ENCODE data around the gene PLEKHA7. TPM values are rescaled to one million over a fixed set of nuclear protein-coding genes. Genes with fewer than 3 reads are reported as not detected.

PLEKHA7 gene
- total RNA-seq, 4 donors from 2014 or later: 23.6 to 47.5 (median 32.7) TPM

DNA sequence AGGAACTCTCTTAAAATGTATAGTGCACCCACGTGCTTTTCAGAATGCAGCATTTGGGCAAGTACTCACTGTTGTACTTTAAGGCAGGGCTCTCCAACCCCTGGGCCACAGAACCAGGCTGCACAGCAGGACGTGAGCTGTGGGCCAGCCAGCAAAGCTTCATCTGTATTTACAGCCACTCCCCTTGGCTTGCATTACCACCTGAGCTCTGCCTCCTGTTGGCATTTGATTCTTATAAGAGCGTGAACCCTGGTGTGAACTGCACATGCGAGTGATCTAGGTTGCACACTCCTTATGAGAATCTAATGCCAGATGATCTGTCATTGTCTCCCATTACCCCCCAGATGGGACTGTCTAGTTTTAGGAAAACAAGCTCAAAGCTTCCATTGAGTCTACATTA, 272.7 kb downstream of the PLEKHA7 start:
- Histone ChIP-seq H3K4me3 (no peak overlapping the region), H3K27me3 (no peaks in the 10 kb centered on the region), H3K4me1 (peaks cover 65% of the 10 kb centered on the region), H3K9me3 (no peaks in the 10 kb centered on the region), H3K27ac (no peak overlapping the region), H3K36me3 (peaks cover 18% of the 10 kb centered on the region)
- 35% methylated on average over 4 of the region's 4 CpGs for WGBS
- TF ChIP-seq, protein P1, sequence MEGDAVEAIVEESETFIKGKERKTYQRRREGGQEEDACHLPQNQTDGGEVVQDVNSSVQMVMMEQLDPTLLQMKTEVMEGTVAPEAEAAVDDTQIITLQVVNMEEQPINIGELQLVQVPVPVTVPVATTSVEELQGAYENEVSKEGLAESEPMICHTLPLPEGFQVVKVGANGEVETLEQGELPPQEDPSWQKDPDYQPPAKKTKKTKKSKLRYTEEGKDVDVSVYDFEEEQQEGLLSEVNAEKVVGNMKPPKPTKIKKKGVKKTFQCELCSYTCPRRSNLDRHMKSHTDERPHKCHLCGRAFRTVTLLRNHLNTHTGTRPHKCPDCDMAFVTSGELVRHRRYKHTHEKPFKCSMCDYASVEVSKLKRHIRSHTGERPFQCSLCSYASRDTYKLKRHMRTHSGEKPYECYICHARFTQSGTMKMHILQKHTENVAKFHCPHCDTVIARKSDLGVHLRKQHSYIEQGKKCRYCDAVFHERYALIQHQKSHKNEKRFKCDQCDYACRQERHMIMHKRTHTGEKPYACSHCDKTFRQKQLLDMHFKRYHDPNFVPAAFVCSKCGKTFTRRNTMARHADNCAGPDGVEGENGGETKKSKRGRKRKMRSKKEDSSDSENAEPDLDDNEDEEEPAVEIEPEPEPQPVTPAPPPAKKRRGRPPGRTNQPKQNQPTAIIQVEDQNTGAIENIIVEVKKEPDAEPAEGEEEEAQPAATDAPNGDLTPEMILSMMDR (IDR thresholded peaks at IDR 0.05): no peak
- no peak for TF ChIP-seq POLR2AphosphoS5 (IDR thresholded peaks at IDR 0.05)
- TF ChIP-seq EP300 (IDR thresholded peaks at IDR 0.05): no peak
- no peak for TF ChIP-seq POLR2A (IDR thresholded peaks at IDR 0.05)
- no peak for DNase-seq (ENCODE audit: low spot score in 2 of 2)

DNA sequence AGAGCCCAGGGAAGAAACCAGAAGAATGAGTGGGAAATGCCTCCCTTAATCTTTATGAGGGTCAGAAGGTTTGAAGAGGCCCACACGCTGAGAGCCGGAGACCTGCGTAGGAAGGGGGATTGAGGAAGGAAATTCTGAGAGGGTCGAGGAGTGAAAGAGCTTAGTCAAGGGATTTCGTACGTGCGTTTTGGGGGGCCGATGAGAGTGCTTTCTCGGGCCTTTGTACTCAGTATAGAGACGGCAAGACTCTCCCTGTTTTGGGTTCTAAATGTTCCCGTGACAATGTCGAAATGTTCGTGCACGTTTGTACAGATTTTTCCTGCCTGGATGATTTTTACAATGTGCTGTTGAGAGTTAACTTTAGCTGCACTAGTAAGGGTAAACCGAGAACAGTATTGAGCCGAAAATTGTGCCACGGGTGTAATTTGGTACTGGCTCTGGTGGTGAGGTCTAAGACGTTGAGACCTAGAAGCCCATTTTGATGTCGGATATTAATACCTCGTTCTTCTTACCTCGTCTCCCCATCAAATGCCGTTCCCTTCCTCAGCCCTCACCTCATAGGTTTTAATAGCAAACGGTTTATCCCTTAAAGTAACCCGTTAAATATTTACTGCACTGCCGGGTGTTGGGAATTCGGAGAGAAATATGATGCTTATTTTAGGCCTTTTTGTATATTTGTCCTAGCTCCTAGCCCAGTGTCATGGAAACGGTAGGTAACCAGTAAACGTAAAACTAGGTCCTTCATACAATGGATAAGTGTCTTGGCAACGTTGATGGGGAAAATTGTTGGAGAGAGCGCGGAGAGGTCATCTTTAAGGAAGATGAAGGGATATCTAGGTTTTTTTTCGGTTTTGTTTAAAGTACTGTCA, 275.0 kb downstream of the PLEKHA7 start:
- Histone ChIP-seq H3K4me1 (peaks cover 49% of the 10 kb centered on the region), H3K27ac (peak overlapping the region; percentile 94), H3K4me3 (peak overlapping the region; percentile 81), H3K27me3 (no peaks in the 10 kb centered on the region), H3K9me3 (no peaks in the 10 kb centered on the region), H3K36me3 (peaks cover 3% of the 10 kb centered on the region)
- no peak for DNase-seq (ENCODE audit: low spot score in 2 of 2)
- 4% methylated on average over 32 of the region's 32 CpGs for WGBS
- TF ChIP-seq POLR2A (IDR thresholded peaks at IDR 0.05): no peak
- TF ChIP-seq, protein P1 (IDR thresholded peaks at IDR 0.05): no peak
- no peak for TF ChIP-seq EP300 (IDR thresholded peaks at IDR 0.05)
- no peak for TF ChIP-seq POLR2AphosphoS5 (IDR thresholded peaks at IDR 0.05)

DNA sequence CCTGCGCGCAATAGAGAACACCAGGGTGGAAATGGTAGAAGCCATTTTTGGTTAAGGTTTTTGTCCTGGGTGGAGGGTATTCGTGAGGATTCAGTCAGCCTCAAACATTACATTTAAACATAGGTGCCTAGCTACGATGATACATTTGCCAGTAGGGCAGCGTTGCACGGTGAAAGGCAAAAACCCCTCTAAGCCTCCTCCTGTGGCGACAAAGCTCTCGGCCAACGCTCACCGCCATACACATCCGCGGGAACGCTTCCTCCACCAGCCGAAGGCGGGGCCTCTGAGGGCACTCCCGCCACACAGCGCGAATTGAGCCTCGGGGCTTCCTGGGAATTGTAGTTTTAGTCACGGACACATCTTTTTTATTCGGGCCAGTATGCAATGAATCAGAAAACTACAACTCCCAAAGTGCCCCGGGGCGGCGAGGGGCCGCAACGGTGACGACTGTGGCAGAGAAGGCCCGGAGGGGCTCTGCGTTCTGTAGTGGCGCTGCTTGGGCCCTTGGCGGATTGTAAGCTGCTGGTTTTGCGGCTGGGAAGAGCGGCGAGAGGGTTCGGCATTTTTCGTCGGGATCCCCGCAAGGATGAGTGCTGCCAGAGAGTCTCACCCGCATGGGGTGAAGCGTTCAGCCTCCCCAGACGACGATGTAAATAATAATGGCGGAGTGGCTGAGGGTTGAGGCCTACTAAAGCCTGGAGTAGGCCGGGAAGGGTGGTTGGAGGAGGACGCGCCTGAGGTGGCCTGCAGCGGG, 275.8 kb downstream of the PLEKHA7 start, which contains the start of gene C11orf58:
TSS of gene C11orf58 (plus strand) at position 455 of the 754 bp plus-strand sequence. CDS start at position 587, 132 bp downstream.
- H3K4me3 ChIP-seq: peak within 1 kb of the TSS; percentile 81
- H3K9me3 ChIP-seq: no peaks in the 10 kb centered on the region
- H3K4me1 ChIP-seq: peaks cover 44% of the 10 kb centered on the region
- peaks cover 3% of the 10 kb centered on the region for H3K36me3 ChIP-seq
- under 1% methylated on average over 24 of the region's 47 CpGs for WGBS
- peak; percentile 96 to 98 for DNase-seq (ENCODE audit: low spot score in 2 of 2)
- H3K27ac ChIP-seq: peak within 1 kb of the TSS; percentile 94
- no peaks in the 10 kb centered on the region for H3K27me3 ChIP-seq
- TF ChIP-seq POLR2A (IDR thresholded peaks at IDR 0.05) (peak; percentile 69 to 95), EP300 (IDR thresholded peaks at IDR 0.05) (no peak), POLR2AphosphoS5 (IDR thresholded peaks at IDR 0.05) (peak; percentile 42 to 57 (median 49))
- TF ChIP-seq, protein P1 (IDR thresholded peaks at IDR 0.05): no peak

DNA sequence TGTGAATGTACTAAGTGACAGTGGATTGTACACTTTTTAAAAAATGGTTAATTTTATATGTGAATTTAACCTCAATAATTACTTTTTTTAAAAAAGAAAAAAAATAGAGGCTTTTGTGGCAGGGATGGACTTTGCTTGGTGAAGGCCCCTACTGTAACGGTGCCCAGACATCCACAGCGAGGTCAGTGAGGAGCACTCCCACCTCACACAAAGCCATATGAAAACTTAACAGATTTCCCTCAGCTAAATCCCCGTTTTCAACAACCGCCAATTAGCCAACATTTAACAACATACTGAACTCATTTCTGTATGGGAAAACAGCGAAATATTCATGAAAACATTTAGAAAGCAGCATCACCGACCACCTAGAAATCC, 276.4 kb downstream of the PLEKHA7 start:
- Histone ChIP-seq H3K27me3 (no peaks in the 10 kb centered on the region), H3K4me3 (peak overlapping the region; percentile 81), H3K9me3 (no peaks in the 10 kb centered on the region), H3K27ac (peak overlapping the region; percentile 94), H3K4me1 (peaks cover 38% of the 10 kb centered on the region), H3K36me3 (peaks cover 3% of the 10 kb centered on the region)
- TF ChIP-seq EP300 (IDR thresholded peaks at IDR 0.05): no peak
- TF ChIP-seq, protein P1 (IDR thresholded peaks at IDR 0.05): no peak
- no peak for TF ChIP-seq POLR2A (IDR thresholded peaks at IDR 0.05)
- TF ChIP-seq POLR2AphosphoS5 (IDR thresholded peaks at IDR 0.05): no peak
- under 1% methylated on average over 6 of the region's 6 CpGs for WGBS
- DNase-seq (ENCODE audit: low spot score in 2 of 2): no peak

Other genes with a start within 250 kb of the PLEKHA7 start
- 1,000 to 10,000 TPM; 1,456 to 2,516 (median 2,026) TPM for gene RPS13, start 63.3 kb upstream of the PLEKHA7 start, total RNA-seq
- 10 to 100 TPM; 31.0 to 63.4 (median 43.2) TPM for gene PIK3C2A, start 193.6 kb upstream of the PLEKHA7 start, total RNA-seq

Data from suprapubic skin (tissue), 4 donors.